Tibial nerve (tissue), 4 donors: Measurements from ENCODE around the gene SMC1B. TPM values are rescaled to one million over a fixed set of nuclear protein-coding genes. Genes with fewer than 3 reads are reported as not detected.

Experiments used
- DNase-seq, 2 donors: peaks; one replicate each; pipeline ENCODE4 v3.0.0-alpha.2; 2019; ENCODE audit warnings: low spot score in 2 of 2
- H3K27ac ChIP-seq, 4 donors: fragments of 200-600 bp; sonication (generic) in 3 of 4; one replicate each; pipeline ENCODE4 v1.5.1; 2017 to 2019; ENCODE audit warnings: mild to moderate bottlenecking in 1 of 4
- H3K27me3 ChIP-seq, 2 donors: fragments of 200-600 bp; sonication (generic) in 1 of 2; one replicate each; pipeline versions ENCODE4 v1.5.1 to v1.6.0; 2017 to 2019
- H3K36me3 ChIP-seq, 3 donors: fragments of 200-600 bp; sonication (generic); one replicate each; pipeline ENCODE4 v1.5.1; 2018 to 2019
- H3K4me1 ChIP-seq, 4 donors: fragments of 200-600 bp; sonication (generic) in 3 of 4; one replicate each; pipeline ENCODE4 v1.5.1; 2017 to 2019
- H3K4me3 ChIP-seq, 4 donors: fragments of 200-600 bp; sonication (generic) in 3 of 4; one replicate each; pipeline ENCODE4 v1.5.1; 2017 to 2019; ENCODE audit warnings: mild to moderate bottlenecking in 1 of 4, moderate library complexity in 1 of 4
- H3K9me3 ChIP-seq, 4 donors: fragments of 200-600 bp; sonication (generic) in 3 of 4; one replicate each; pipeline ENCODE4 v1.5.1; 2017 to 2019
- CTCF ChIP-seq, 5 experiments: fragments of 200-600 bp in 3 of 5; fragments of 450-650 bp in 2 of 5; sonication (generic) in 3 of 5; IDR thresholded peaks; one replicate each; pipeline ENCODE4 v1.5.1; 2016 to 2019; ENCODE audit warnings: antibody characterized with exemption in 5 of 5, mild to moderate bottlenecking in 3 of 5, moderate library complexity in 2 of 5
- EP300 ChIP-seq, 2 donors: sonication (generic); formaldehyde crosslinking; IDR thresholded peaks; one replicate each; pipeline ENCODE4 v1.6.1; 2017; ENCODE audit warnings: antibody characterized with exemption in 2 of 2, mild to moderate bottlenecking in 1 of 2
- POLR2A ChIP-seq, 2 donors: fragments of 450-650 bp; IDR thresholded peaks; one replicate each; pipeline ENCODE4 v1.6.1; 2017; ENCODE audit warnings: antibody characterized with exemption in 2 of 2, mild to moderate bottlenecking in 2 of 2, moderate library complexity in 2 of 2
- WGBS, 2 donors: methylation state at CpG; one replicate each; pipeline ENCODE4 v1.1.5; 2018; 5-methylcytosine and 5-hydroxymethylcytosine counted together
- total RNA-seq, 4 donors: library from RNA; depleted of rRNA; stranded (reverse); fragments of >200 nt; gene quantifications; one replicate each; pipeline ENCODE4 v1.1.0, GENCODE V29; 2016

Gene SMC1B
- total RNA-seq, 4 donors from 2014 or later, result not detected

- H3K27ac ChIP-seq, result peak overlapping the region; percentile 38 to 85 (median 80)
These were observed 96.4 kb downstream of the SMC1B start for GRCh38 chr22:45316796-45317526.

DNA sequence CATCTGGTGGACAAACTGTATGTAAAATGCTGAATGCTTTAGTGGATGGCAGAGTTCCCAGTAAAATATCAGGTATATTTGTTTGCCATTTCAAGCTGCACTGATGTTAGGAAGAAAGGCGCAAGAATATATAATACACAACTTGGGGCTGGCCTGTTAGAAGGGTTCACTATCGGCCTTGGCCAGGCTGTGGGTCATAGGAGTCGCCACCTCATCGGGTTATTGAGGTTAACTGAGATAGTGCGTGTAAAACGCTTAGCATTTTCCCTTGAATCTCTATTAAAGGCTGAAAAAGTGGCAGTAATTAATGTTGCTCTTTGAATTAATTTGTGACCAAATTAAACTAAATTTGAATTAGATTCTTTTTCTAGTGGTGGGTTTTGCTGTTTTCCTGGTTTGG lies 98.6 kb downstream of the SMC1B start:
- no peak overlapping the region for H3K27ac ChIP-seq
- DNase-seq, result no peak
- peaks cover 0 to 67% (median 19%) of the 10 kb centered on the region in 4 donors for H3K4me1 ChIP-seq
- no peaks in the 10 kb centered on the region for H3K9me3 ChIP-seq
- no peaks in the 10 kb centered on the region for H3K27me3 ChIP-seq
- H3K4me3 ChIP-seq, result no peak overlapping the region
- TF ChIP-seq POLR2A (IDR thresholded peaks at IDR 0.05), result no peak
- TF ChIP-seq CTCF (IDR thresholded peaks at IDR 0.05), result no peak
- TF ChIP-seq EP300 (IDR thresholded peaks at IDR 0.05), result no peak
- no peaks in the 10 kb centered on the region for H3K36me3 ChIP-seq
- 91 to 95% methylated on average over 6 of the region's 6 CpGs for WGBS, 2 donors

More at GRCh38 chr22:45316796-45317526, 96.4 kb downstream of the SMC1B start:
- peak in 1 of 2 donors; percentile 31 for DNase-seq
- Histone ChIP-seq H3K9me3 (no peaks in the 10 kb centered on the region), H3K36me3 (no peaks in the 10 kb centered on the region), H3K4me3 (no peak overlapping the region), H3K4me1 (peaks cover 0 to 57% (median 16%) of the 10 kb centered on the region in 4 donors), H3K27me3 (no peaks in the 10 kb centered on the region)
- no peak for TF ChIP-seq EP300 (IDR thresholded peaks at IDR 0.05)
- no peak for TF ChIP-seq CTCF (IDR thresholded peaks at IDR 0.05)
- no peak for TF ChIP-seq POLR2A (IDR thresholded peaks at IDR 0.05)
- 78 to 82% methylated on average over 9 of the region's 9 CpGs for WGBS, 2 donors

- Histone ChIP-seq H3K9me3 (no peaks in the 10 kb centered on the region), H3K27me3 (no peaks in the 10 kb centered on the region), H3K27ac (peak overlapping the region in 1 of 4 donors; percentile 3), H3K36me3 (no peaks in the 10 kb centered on the region), H3K4me3 (no peak overlapping the region), H3K4me1 (peaks cover 0 to 64% (median 18%) of the 10 kb centered on the region in 4 donors)
- TF ChIP-seq CTCF (IDR thresholded peaks at IDR 0.05) (no peak), POLR2A (IDR thresholded peaks at IDR 0.05) (no peak), EP300 (IDR thresholded peaks at IDR 0.05) (no peak)
- no peak for DNase-seq
- 72 to 73% methylated on average over 8 of the region's 8 CpGs for WGBS, 2 donors
These were observed 99.2 kb downstream of the SMC1B start for GRCh38 chr22:45314054-45314721.

DNA sequence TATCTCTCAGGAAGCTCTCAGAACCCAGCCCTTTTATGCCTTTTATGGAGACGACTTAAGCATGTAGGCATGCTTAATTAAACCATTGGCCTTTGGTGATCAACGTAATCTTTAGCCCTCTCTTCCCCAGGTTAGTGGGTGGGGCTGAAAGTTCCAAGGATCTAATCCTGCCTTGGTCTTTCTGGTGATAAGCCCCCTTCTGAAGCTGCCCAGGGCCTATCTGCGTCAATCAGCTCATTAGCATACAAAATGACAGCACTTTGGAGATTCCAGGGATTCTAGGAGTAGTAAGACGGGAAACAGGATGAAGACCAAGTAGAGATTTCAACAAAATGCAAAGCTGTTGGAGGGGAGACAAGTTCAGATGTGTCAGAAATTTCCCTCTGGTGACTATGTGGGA lies 100.5 kb downstream of the SMC1B start:
- Histone ChIP-seq H3K27me3 (no peaks in the 10 kb centered on the region), H3K4me3 (no peak overlapping the region), H3K27ac (no peak overlapping the region), H3K36me3 (no peaks in the 10 kb centered on the region), H3K9me3 (no peaks in the 10 kb centered on the region), H3K4me1 (peaks cover 0 to 59% (median 14%) of the 10 kb centered on the region in 4 donors)
- WGBS, 2 donors, result 68 to 79% methylated on average over 4 of the region's 4 CpGs
- no peak for DNase-seq
- TF ChIP-seq CTCF (IDR thresholded peaks at IDR 0.05) (no peak), POLR2A (IDR thresholded peaks at IDR 0.05) (no peak), EP300 (IDR thresholded peaks at IDR 0.05) (no peak)

GRCh38 chr22:45312415-45312814 lies 101.0 kb downstream of the SMC1B start:
- Histone ChIP-seq H3K27ac (no peak overlapping the region), H3K4me1 (peaks cover 0 to 54% (median 12%) of the 10 kb centered on the region in 4 donors), H3K9me3 (no peaks in the 10 kb centered on the region), H3K36me3 (no peaks in the 10 kb centered on the region), H3K27me3 (no peaks in the 10 kb centered on the region), H3K4me3 (no peak overlapping the region)
- no peak for TF ChIP-seq EP300 (IDR thresholded peaks at IDR 0.05)
- no peak for TF ChIP-seq CTCF (IDR thresholded peaks at IDR 0.05)
- no peak for TF ChIP-seq POLR2A (IDR thresholded peaks at IDR 0.05)
- DNase-seq, result no peak
- 80 to 89% methylated on average over 8 of the region's 8 CpGs for WGBS, 2 donors
